ENCODE results near the gene SART3.
A peak's percentile ranks its signal among the peaks of the same experiment; 100 is the strongest.

The SART3 gene

GRCh38 chr12:108581311-108582227 is 20.6 kb upstream of the SART3 start:
- H2BK15ac ChIP-seq (ENCODE audit: low read depth, poor library complexity, severe bottlenecking): peak overlapping the region; percentile 76
- no peak overlapping the region for H2AFZ ChIP-seq (ENCODE audit: low read depth, low read length)
- H3K14ac ChIP-seq (ENCODE audit: low read length in 2 of 2): peak overlapping the region in 1 of 2 experiments; percentile 29
- no peaks in the 10 kb centered on the region for H3K36me3 ChIP-seq (ENCODE audit: control insufficient read depth in 1 of 2, insufficient read depth in 2 of 2, low read depth in 1 of 2, low read length in 2 of 2)
- peak overlapping the region; percentile 61 to 97 for H3K4ac ChIP-seq (ENCODE audit: low read depth in 1 of 2, low read length in 2 of 2)
- no peaks in the 10 kb centered on the region for H3K9me3 ChIP-seq (ENCODE audit: control insufficient read depth, low read length)
- no peak overlapping the region for H3K4me3 ChIP-seq (ENCODE audit: insufficient read depth in 1 of 2, low read depth in 1 of 2, low read length in 2 of 2)
- H3K23ac ChIP-seq (ENCODE audit: low read length in 2 of 2): no peak overlapping the region
- no peak overlapping the region for H3K9ac ChIP-seq (ENCODE audit: low read length)
- peak overlapping the region; percentile 44 for H4K91ac ChIP-seq (ENCODE audit: low read length)
- peaks cover 24% of the 10 kb centered on the region for H3K4me1 ChIP-seq (ENCODE audit: control insufficient read depth, insufficient read depth, low read depth, low read length)
- 96% methylated on average over 33 of the region's 33 CpGs for WGBS
- no peak overlapping the region for H3K4me2 ChIP-seq (ENCODE audit: low read length, poor library complexity, severe bottlenecking)
- no peaks in the 10 kb centered on the region for H3K27me3 ChIP-seq (ENCODE audit: control insufficient read depth in 1 of 2, insufficient read depth in 1 of 2, low read length in 2 of 2)
- peak overlapping the region; percentile 65 to 87 for H3K18ac ChIP-seq (ENCODE audit: low read depth in 1 of 2, low read length in 2 of 2)
- H4K8ac ChIP-seq (ENCODE audit: low read length): peak overlapping the region; percentile 29
- peak overlapping the region; percentile 55 for H2BK120ac ChIP-seq (ENCODE audit: low read depth, low read length)
- H3K79me1 ChIP-seq (replicated peaks; ENCODE audit: low read length, poor library complexity, severe bottlenecking): no peaks in the 10 kb centered on the region
- no peak overlapping the region for H2BK5ac ChIP-seq (ENCODE audit: low read depth, low read length, poor library complexity, severe bottlenecking)
- H3K27ac ChIP-seq (ENCODE audit: low read length, poor library complexity, severe bottlenecking): no peak overlapping the region
- DNase-seq: no peak
- H2AK5ac ChIP-seq (ENCODE audit: low read length, severe bottlenecking): no peak overlapping the region
- peak overlapping the region; percentile 38 to 85 for H2BK12ac ChIP-seq (ENCODE audit: low read length in 2 of 2)

GRCh38 chr12:108580531-108580930 is 19.6 kb upstream of the SART3 start:
- Histone ChIP-seq H3K4me3 (ENCODE audit: insufficient read depth in 1 of 2, low read depth in 1 of 2, low read length in 2 of 2) (no peak overlapping the region), H4K91ac (ENCODE audit: low read length) (no peak overlapping the region), H3K4me2 (ENCODE audit: low read length, poor library complexity, severe bottlenecking) (no peak overlapping the region), H2BK120ac (ENCODE audit: low read depth, low read length) (no peak overlapping the region), H3K9me3 (ENCODE audit: control insufficient read depth, low read length) (no peaks in the 10 kb centered on the region), H4K8ac (ENCODE audit: low read length) (no peak overlapping the region), H2BK5ac (ENCODE audit: low read depth, low read length, poor library complexity, severe bottlenecking) (no peak overlapping the region), H3K4me1 (ENCODE audit: control insufficient read depth, insufficient read depth, low read depth, low read length) (peaks cover 24% of the 10 kb centered on the region), H3K23ac (ENCODE audit: low read length in 2 of 2) (no peak overlapping the region), H2BK12ac (ENCODE audit: low read length in 2 of 2) (peak overlapping the region; percentile 22 to 38), H3K18ac (ENCODE audit: low read depth in 1 of 2, low read length in 2 of 2) (peak overlapping the region in 1 of 2 experiments; percentile 19), H3K36me3 (ENCODE audit: control insufficient read depth in 1 of 2, insufficient read depth in 2 of 2, low read depth in 1 of 2, low read length in 2 of 2) (no peaks in the 10 kb centered on the region), H2AK5ac (ENCODE audit: low read length, severe bottlenecking) (peak overlapping the region; percentile 37), H3K27ac (ENCODE audit: low read length, poor library complexity, severe bottlenecking) (no peak overlapping the region), H3K9ac (ENCODE audit: low read length) (no peak overlapping the region), H3K14ac (ENCODE audit: low read length in 2 of 2) (no peak overlapping the region), H3K79me1 (replicated peaks; ENCODE audit: low read length, poor library complexity, severe bottlenecking) (no peaks in the 10 kb centered on the region), H3K4ac (ENCODE audit: low read depth in 1 of 2, low read length in 2 of 2) (peak overlapping the region in 1 of 2 experiments; percentile 17), H2BK15ac (ENCODE audit: low read depth, poor library complexity, severe bottlenecking) (peak overlapping the region; percentile 78), H2AFZ (ENCODE audit: low read depth, low read length) (no peak overlapping the region), H3K27me3 (ENCODE audit: control insufficient read depth in 1 of 2, insufficient read depth in 1 of 2, low read length in 2 of 2) (no peaks in the 10 kb centered on the region)
- 17% methylated on average over 3 of the region's 3 CpGs for WGBS
- peak; percentile 75 for DNase-seq

- no peak overlapping the region for H3K27ac ChIP-seq (ENCODE audit: low read length, poor library complexity, severe bottlenecking)
- WGBS: 97% methylated on average over 3 of the region's 3 CpGs
- H3K36me3 ChIP-seq (ENCODE audit: control insufficient read depth in 1 of 2, insufficient read depth in 2 of 2, low read depth in 1 of 2, low read length in 2 of 2): no peaks in the 10 kb centered on the region
- H3K14ac ChIP-seq (ENCODE audit: low read length in 2 of 2): peak overlapping the region in 1 of 2 experiments; percentile 92
- H3K4me3 ChIP-seq (ENCODE audit: insufficient read depth in 1 of 2, low read depth in 1 of 2, low read length in 2 of 2): no peak overlapping the region
- peaks cover 18% of the 10 kb centered on the region for H3K4me1 ChIP-seq (ENCODE audit: control insufficient read depth, insufficient read depth, low read depth, low read length)
- H4K8ac ChIP-seq (ENCODE audit: low read length): no peak overlapping the region
- H3K79me1 ChIP-seq (replicated peaks; ENCODE audit: low read length, poor library complexity, severe bottlenecking): no peaks in the 10 kb centered on the region
- no peak for DNase-seq
- peak overlapping the region; percentile 1 to 76 for H3K18ac ChIP-seq (ENCODE audit: low read depth in 1 of 2, low read length in 2 of 2)
- H2BK5ac ChIP-seq (ENCODE audit: low read depth, low read length, poor library complexity, severe bottlenecking): no peak overlapping the region
- H2BK15ac ChIP-seq (ENCODE audit: low read depth, poor library complexity, severe bottlenecking): no peak overlapping the region
- H3K27me3 ChIP-seq (ENCODE audit: control insufficient read depth in 1 of 2, insufficient read depth in 1 of 2, low read length in 2 of 2): no peaks in the 10 kb centered on the region
- no peak overlapping the region for H2BK120ac ChIP-seq (ENCODE audit: low read depth, low read length)
- H3K4me2 ChIP-seq (ENCODE audit: low read length, poor library complexity, severe bottlenecking): no peak overlapping the region
- no peak overlapping the region for H2AK5ac ChIP-seq (ENCODE audit: low read length, severe bottlenecking)
- H2BK12ac ChIP-seq (ENCODE audit: low read length in 2 of 2): peak overlapping the region; percentile 29 to 99
- H2AFZ ChIP-seq (ENCODE audit: low read depth, low read length): no peak overlapping the region
- no peaks in the 10 kb centered on the region for H3K9me3 ChIP-seq (ENCODE audit: control insufficient read depth, low read length)
- peak overlapping the region; percentile 81 for H4K91ac ChIP-seq (ENCODE audit: low read length)
- H3K9ac ChIP-seq (ENCODE audit: low read length): no peak overlapping the region
- H3K23ac ChIP-seq (ENCODE audit: low read length in 2 of 2): no peak overlapping the region
- H3K4ac ChIP-seq (ENCODE audit: low read depth in 1 of 2, low read length in 2 of 2): peak overlapping the region in 1 of 2 experiments; percentile 5
These were observed 17.8 kb upstream of the SART3 start for GRCh38 chr12:108578813-108579212.

- H2BK120ac ChIP-seq (ENCODE audit: low read depth, low read length): no peak overlapping the region
- H3K4me3 ChIP-seq (ENCODE audit: insufficient read depth in 1 of 2, low read depth in 1 of 2, low read length in 2 of 2): no peak overlapping the region
- 61% methylated on average over 2 of the region's 2 CpGs for WGBS
- no peak overlapping the region for H3K23ac ChIP-seq (ENCODE audit: low read length in 2 of 2)
- no peaks in the 10 kb centered on the region for H3K9me3 ChIP-seq (ENCODE audit: control insufficient read depth, low read length)
- no peak for DNase-seq
- peak overlapping the region in 1 of 2 experiments; percentile 77 for H3K14ac ChIP-seq (ENCODE audit: low read length in 2 of 2)
- H4K91ac ChIP-seq (ENCODE audit: low read length): peak overlapping the region; percentile 81
- peak overlapping the region; percentile 3 for H2AK5ac ChIP-seq (ENCODE audit: low read length, severe bottlenecking)
- H4K8ac ChIP-seq (ENCODE audit: low read length): no peak overlapping the region
- H3K4me1 ChIP-seq (ENCODE audit: control insufficient read depth, insufficient read depth, low read depth, low read length): peaks cover 16% of the 10 kb centered on the region
- peak overlapping the region in 1 of 2 experiments; percentile 76 for H3K18ac ChIP-seq (ENCODE audit: low read depth in 1 of 2, low read length in 2 of 2)
- peak overlapping the region; percentile 29 to 99 for H2BK12ac ChIP-seq (ENCODE audit: low read length in 2 of 2)
- H3K36me3 ChIP-seq (ENCODE audit: control insufficient read depth in 1 of 2, insufficient read depth in 2 of 2, low read depth in 1 of 2, low read length in 2 of 2): no peaks in the 10 kb centered on the region
- H2BK15ac ChIP-seq (ENCODE audit: low read depth, poor library complexity, severe bottlenecking): no peak overlapping the region
- H2AFZ ChIP-seq (ENCODE audit: low read depth, low read length): no peak overlapping the region
- H3K27me3 ChIP-seq (ENCODE audit: control insufficient read depth in 1 of 2, insufficient read depth in 1 of 2, low read length in 2 of 2): no peaks in the 10 kb centered on the region
- no peaks in the 10 kb centered on the region for H3K79me1 ChIP-seq (replicated peaks; ENCODE audit: low read length, poor library complexity, severe bottlenecking)
- no peak overlapping the region for H3K9ac ChIP-seq (ENCODE audit: low read length)
- H3K4me2 ChIP-seq (ENCODE audit: low read length, poor library complexity, severe bottlenecking): no peak overlapping the region
- no peak overlapping the region for H3K27ac ChIP-seq (ENCODE audit: low read length, poor library complexity, severe bottlenecking)
- no peak overlapping the region for H2BK5ac ChIP-seq (ENCODE audit: low read depth, low read length, poor library complexity, severe bottlenecking)
- H3K4ac ChIP-seq (ENCODE audit: low read depth in 1 of 2, low read length in 2 of 2): no peak overlapping the region
These were observed 17.3 kb upstream of the SART3 start for GRCh38 chr12:108578264-108578663.
